Measurements from ENCODE around the gene SGMS1.

- no peak for TF ChIP-seq CTCF (IDR thresholded peaks at IDR 0.05)
- TF ChIP-seq MXI1 (IDR thresholded peaks at IDR 0.05; ENCODE audit: low read depth, low read length) = no peak
- TF ChIP-seq EP300 (IDR thresholded peaks at IDR 0.05; ENCODE audit: borderline replicate concordance in 1 of 2, low read depth in 1 of 2, low read length in 1 of 2) = no peak
- TF ChIP-seq TEAD4 (IDR thresholded peaks at IDR 0.05; ENCODE audit: borderline replicate concordance, insufficient read depth) = no peak
- TF ChIP-seq NRF1 (IDR thresholded peaks at IDR 0.05; ENCODE audit: low read depth, low read length) = no peak
- no peak for TF ChIP-seq MAX (IDR thresholded peaks at IDR 0.05; ENCODE audit: low read depth)
- TF ChIP-seq SIN3A (IDR thresholded peaks at IDR 0.05; ENCODE audit: borderline replicate concordance, low read depth, low read length) = no peak
- TF ChIP-seq EZH2phosphoT487 (IDR thresholded peaks at IDR 0.05; ENCODE audit: borderline replicate concordance, low read depth) = no peak
- no peak for TF ChIP-seq POLR2AphosphoS5 (IDR thresholded peaks at IDR 0.05; ENCODE audit: low read depth, low read length)
Measured at GRCh38 chr10:50299948-50300669, 323.6 kb downstream of the SGMS1 start.
